ENCODE measurements around the gene HOXC13.

- TF ChIP-seq CTCF (IDR thresholded peaks at IDR 0.05; ENCODE audit: low read depth, low read length, poor library complexity, severe bottlenecking) (no peak), EZH2phosphoT487 (IDR thresholded peaks at IDR 0.05; ENCODE audit: borderline replicate concordance, low read length) (no peak)
These were observed 33.6 kb downstream of the HOXC13 start for GRCh38 chr12:53972152-53972702.

Data from DOHH2 (cell line).